Hepatocyte (in vitro differentiated cells): Measurements from ENCODE around the gene ZNF438. TPM values are rescaled to one million over a fixed set of nuclear protein-coding genes. Genes with fewer than 3 reads are reported as not detected.

ENCODE experiments used
- DNase-seq: peaks from one replicate; pipeline ENCODE4 v3.0.0-alpha.2; 2016; ENCODE audit warnings: low spot score
- H2AFZ ChIP-seq: fragments of 200-600 bp; sonication (generic); 2 replicates; pipeline ENCODE4 v1.6.0; 2016; ENCODE audit warnings: antibody characterized with exemption, mild to moderate bottlenecking
- H3K27ac ChIP-seq: fragments of 200-600 bp; sonication (generic); 2 replicates; pipeline ENCODE4 v1.5.1; 2016; ENCODE audit warnings: mild to moderate bottlenecking
- H3K27me3 ChIP-seq: fragments of 200-600 bp; sonication (generic); 2 replicates; pipeline ENCODE4 v1.6.1; 2016
- H3K36me3 ChIP-seq: fragments of 200-600 bp; sonication (generic); replicated peaks from 2 replicates; pipeline ENCODE4 v1.5.1; 2016; ENCODE audit warnings: low read depth; ENCODE audit not compliant: insufficient read depth
- H3K4me1 ChIP-seq: fragments of 200-600 bp; sonication (generic); 2 replicates; pipeline ENCODE4 v1.5.1; 2016; ENCODE audit warnings: mild to moderate bottlenecking, moderate library complexity; ENCODE audit not compliant: insufficient read depth
- H3K4me2 ChIP-seq: fragments of 200-600 bp; sonication (generic); 2 replicates; pipeline ENCODE4 v1.6.0; 2016
- H3K4me3 ChIP-seq: fragments of 200-600 bp; sonication (generic); 2 replicates; pipeline ENCODE4 v1.5.1; 2016; ENCODE audit warnings: mild to moderate bottlenecking
- H3K79me2 ChIP-seq: fragments of 200-600 bp; sonication (generic); 2 replicates; pipeline ENCODE4 v1.6.0; 2017; ENCODE audit warnings: mild to moderate bottlenecking
- H3K9me2 ChIP-seq: fragments of 200-600 bp; sonication (generic); replicated peaks from 2 replicates; pipeline ENCODE4 v1.6.0; 2017; ENCODE audit warnings: mild to moderate bottlenecking; ENCODE audit not compliant: insufficient read depth
- H3K9me3 ChIP-seq: fragments of 200-600 bp; sonication (generic); 2 replicates; pipeline ENCODE4 v1.5.1; 2016; ENCODE audit warnings: low read depth, mild to moderate bottlenecking
- H4K20me1 ChIP-seq: fragments of 200-600 bp; sonication (generic); 2 replicates; pipeline ENCODE4 v1.6.0; 2016; ENCODE audit warnings: mild to moderate bottlenecking; ENCODE audit not compliant: insufficient read depth, poor library complexity, severe bottlenecking
- EZH2 ChIP-seq: fragments of 200-600 bp; sonication (generic); IDR thresholded peaks from 2 replicates; pipeline ENCODE4 v1.6.1; 2016; ENCODE audit warnings: antibody characterized with exemption, mild to moderate bottlenecking, borderline replicate concordance
- EZH2phosphoT487 ChIP-seq: fragments of 200-600 bp; sonication (generic); IDR thresholded peaks from one replicate; pipeline ENCODE4 v1.6.1; 2018; ENCODE audit warnings: antibody characterized with exemption, mild to moderate bottlenecking, low read depth, moderate library complexity; ENCODE audit not compliant: unreplicated experiment, severe bottlenecking
- WGBS: methylation state at CpG from one replicate; pipeline ENCODE4 v1.1.6; 2016; ENCODE audit warnings: low lambda C conversion rate; ENCODE audit errors: missing lambda C conversion rate; 5-methylcytosine and 5-hydroxymethylcytosine counted together
- polyA plus RNA-seq: library from polyadenylated mRNA; unstranded; fragments of >200 nt; fragmentation: Nextera tagmentation; extraction: Ambion mirVana; gene quantifications from 2 replicates; pipeline ENCODE4 v1.2.1, GENCODE V29; 2016
- total RNA-seq: library from RNA; depleted of rRNA; stranded (reverse); fragments of >200 nt; gene quantifications from 2 replicates; pipeline ENCODE4 v1.2.3, GENCODE V29; 2014
- TF ChIP-seq, protein P1 (sequence below): fragments of 200-600 bp; sonication (generic); IDR thresholded peaks from 2 replicates; pipeline ENCODE4 v1.5.1; 2016; ENCODE audit warnings: antibody characterized with exemption, mild to moderate bottlenecking; ENCODE audit not compliant: poor library complexity

The ZNF438 gene, protein sequence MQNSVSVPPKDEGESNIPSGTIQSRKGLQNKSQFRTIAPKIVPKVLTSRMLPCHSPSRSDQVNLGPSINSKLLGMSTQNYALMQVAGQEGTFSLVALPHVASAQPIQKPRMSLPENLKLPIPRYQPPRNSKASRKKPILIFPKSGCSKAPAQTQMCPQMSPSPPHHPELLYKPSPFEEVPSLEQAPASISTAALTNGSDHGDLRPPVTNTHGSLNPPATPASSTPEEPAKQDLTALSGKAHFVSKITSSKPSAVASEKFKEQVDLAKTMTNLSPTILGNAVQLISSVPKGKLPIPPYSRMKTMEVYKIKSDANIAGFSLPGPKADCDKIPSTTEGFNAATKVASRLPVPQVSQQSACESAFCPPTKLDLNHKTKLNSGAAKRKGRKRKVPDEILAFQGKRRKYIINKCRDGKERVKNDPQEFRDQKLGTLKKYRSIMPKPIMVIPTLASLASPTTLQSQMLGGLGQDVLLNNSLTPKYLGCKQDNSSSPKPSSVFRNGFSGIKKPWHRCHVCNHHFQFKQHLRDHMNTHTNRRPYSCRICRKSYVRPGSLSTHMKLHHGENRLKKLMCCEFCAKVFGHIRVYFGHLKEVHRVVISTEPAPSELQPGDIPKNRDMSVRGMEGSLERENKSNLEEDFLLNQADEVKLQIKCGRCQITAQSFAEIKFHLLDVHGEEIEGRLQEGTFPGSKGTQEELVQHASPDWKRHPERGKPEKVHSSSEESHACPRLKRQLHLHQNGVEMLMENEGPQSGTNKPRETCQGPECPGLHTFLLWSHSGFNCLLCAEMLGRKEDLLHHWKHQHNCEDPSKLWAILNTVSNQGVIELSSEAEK
- total RNA-seq (3.2 and 5.0 TPM in 2 replicates), polyA plus RNA-seq (2.3 and 3.8 TPM in 2 replicates)

DNA sequence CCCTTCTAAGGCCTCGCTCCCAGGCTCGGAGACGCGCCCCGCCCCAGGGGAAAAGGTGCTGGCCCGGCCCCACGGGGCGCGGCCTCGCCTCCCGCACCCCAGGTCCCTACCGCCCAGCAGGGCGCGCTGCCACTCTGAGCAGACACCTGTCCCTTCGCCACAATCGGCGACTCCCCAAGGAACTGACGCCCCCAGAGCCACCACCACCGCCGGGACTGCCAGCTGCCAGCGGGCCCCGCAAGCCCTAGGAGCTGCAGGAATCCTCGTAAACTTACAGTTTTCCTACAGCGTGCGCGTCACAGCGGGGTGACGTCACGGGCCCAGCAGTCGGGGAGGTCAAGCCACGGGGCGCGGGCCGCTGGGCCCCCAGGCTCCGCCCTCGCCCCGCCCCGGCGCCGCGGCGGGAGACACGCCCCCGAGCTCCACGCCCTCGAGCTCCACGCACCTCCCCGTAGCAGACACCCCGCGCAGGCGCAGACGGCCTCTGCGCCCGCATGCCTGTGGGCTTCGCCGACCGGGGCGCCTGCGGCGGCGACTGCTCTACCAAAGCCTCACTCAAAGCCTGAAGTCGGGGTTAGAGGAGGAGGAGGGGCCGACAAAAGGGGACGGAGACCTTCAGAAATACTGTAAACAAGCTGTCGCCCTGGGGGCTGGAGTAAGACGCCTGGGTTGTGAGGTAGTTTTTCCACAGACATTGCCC is at the start of gene ZNF438:
ZNF438 (minus strand) TSS at position 308 of the 700 bp plus-strand sequence. CDS start 154,831 bp downstream, outside the sequence.
- Histone ChIP-seq H3K27me3 (no peaks in the 10 kb centered on the region), H3K27ac (peak within 1 kb of the TSS; percentile 99), H3K4me3 (peak within 1 kb of the TSS; percentile 50), H3K4me1 (peaks cover 20% of the 10 kb centered on the region), H2AFZ (peak within 1 kb of the TSS; percentile 96), H4K20me1 (no peaks in the 10 kb centered on the region), H3K9me3 (no peaks in the 10 kb centered on the region), H3K9me2 (no peaks in the 10 kb centered on the region), H3K4me2 (peak within 1 kb of the TSS; percentile 91), H3K36me3 (no peaks in the 10 kb centered on the region), H3K79me2 (peaks cover 10% of the 10 kb centered on the region)
- WGBS: under 1% methylated on average over 57 of the region's 66 CpGs
- TF ChIP-seq EZH2phosphoT487: no peak
- TF ChIP-seq EZH2: no peak
- TF ChIP-seq, protein P1, sequence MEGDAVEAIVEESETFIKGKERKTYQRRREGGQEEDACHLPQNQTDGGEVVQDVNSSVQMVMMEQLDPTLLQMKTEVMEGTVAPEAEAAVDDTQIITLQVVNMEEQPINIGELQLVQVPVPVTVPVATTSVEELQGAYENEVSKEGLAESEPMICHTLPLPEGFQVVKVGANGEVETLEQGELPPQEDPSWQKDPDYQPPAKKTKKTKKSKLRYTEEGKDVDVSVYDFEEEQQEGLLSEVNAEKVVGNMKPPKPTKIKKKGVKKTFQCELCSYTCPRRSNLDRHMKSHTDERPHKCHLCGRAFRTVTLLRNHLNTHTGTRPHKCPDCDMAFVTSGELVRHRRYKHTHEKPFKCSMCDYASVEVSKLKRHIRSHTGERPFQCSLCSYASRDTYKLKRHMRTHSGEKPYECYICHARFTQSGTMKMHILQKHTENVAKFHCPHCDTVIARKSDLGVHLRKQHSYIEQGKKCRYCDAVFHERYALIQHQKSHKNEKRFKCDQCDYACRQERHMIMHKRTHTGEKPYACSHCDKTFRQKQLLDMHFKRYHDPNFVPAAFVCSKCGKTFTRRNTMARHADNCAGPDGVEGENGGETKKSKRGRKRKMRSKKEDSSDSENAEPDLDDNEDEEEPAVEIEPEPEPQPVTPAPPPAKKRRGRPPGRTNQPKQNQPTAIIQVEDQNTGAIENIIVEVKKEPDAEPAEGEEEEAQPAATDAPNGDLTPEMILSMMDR: peak; percentile 58
- peak; percentile 98 for DNase-seq

DNA sequence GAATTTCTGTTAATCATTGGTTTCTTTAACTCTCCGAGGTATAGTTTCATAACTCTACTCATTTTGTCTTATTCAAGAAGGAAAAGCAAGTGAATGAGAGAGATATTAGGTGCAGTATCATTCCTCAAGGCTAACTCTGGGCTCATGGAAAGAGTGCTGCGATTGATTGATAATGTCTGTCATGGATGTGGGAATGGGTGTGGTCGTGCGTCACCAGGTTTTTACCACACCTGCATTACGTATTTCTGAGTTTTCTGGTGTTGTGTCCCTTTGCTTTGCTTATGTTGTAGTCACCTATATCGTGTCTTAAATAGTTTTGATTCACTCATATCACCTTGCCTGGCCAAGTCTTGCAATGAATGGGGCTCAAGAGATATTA is 44.9 kb upstream of the ZNF438 start:
- Histone ChIP-seq H4K20me1 (no peaks in the 10 kb centered on the region), H3K79me2 (no peaks in the 10 kb centered on the region), H3K4me2 (no peak overlapping the region), H3K9me2 (no peaks in the 10 kb centered on the region), H3K27ac (no peak overlapping the region), H3K27me3 (no peaks in the 10 kb centered on the region), H3K4me3 (no peak overlapping the region), H3K9me3 (no peaks in the 10 kb centered on the region), H2AFZ (no peak overlapping the region), H3K4me1 (no peaks in the 10 kb centered on the region), H3K36me3 (no peaks in the 10 kb centered on the region)
- TF ChIP-seq EZH2phosphoT487 (no peak), EZH2 (no peak)
- TF ChIP-seq, protein P1: no peak
- DNase-seq: no peak
- whole genome bisulfite sequencing: 96% methylated on average over 6 of the region's 6 CpGs

DNA sequence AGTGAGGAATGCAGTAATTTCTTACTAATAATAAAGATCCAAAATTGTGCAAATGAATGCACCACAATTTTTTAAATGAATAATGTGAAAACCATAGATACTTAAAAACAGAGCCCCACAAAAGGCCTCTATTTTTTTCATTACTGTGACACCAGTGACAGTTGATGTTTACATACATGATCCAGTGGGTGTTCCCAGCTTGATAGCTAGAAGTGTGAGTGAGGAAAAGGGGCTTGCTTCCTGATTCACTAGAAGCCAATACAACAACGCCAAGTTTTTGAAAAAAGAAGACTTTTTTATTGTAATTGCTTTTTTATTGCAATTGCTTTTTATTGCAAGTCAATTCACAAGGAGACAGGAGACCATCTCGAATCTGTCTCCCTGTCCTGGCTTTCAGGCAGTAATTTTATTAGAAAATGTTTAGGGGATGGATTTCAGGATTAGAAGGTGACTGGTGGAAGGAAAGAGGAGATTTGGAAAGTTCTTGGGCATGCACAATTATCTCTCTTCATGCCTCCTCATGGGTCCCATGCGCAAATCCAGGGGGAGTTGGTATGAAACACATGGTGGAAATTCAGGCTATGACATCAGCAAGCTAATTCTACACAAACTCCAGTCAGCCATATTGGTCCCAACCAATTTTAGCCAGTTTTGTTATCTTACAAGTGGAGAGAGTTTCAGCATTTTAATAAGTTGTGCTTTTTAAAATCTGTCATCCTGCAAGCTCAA is 44.4 kb upstream of the ZNF438 start:
- no peaks in the 10 kb centered on the region for H3K9me2 ChIP-seq
- no peak overlapping the region for H2AFZ ChIP-seq
- TF ChIP-seq EZH2 (no peak), EZH2phosphoT487 (no peak)
- TF ChIP-seq, protein P1: no peak
- H3K4me2 ChIP-seq: no peak overlapping the region
- H4K20me1 ChIP-seq: no peaks in the 10 kb centered on the region
- no peaks in the 10 kb centered on the region for H3K9me3 ChIP-seq
- no peak overlapping the region for H3K4me3 ChIP-seq
- WGBS: 59% methylated on average over 3 of the region's 3 CpGs
- H3K27ac ChIP-seq: no peak overlapping the region
- no peaks in the 10 kb centered on the region for H3K27me3 ChIP-seq
- H3K36me3 ChIP-seq: no peaks in the 10 kb centered on the region
- H3K4me1 ChIP-seq: no peaks in the 10 kb centered on the region
- no peak for DNase-seq
- H3K79me2 ChIP-seq: no peaks in the 10 kb centered on the region
